Panc1 (cell line): ENCODE measurements around the gene PIGR. TPM values are rescaled to one million over a fixed set of nuclear protein-coding genes. Genes with fewer than 3 reads are reported as not detected.

Source experiments
- ATAC-seq: fragments of 200-7000 bp; cut with Tn5 transposase; 2 replicates; pipeline ENCODE4 v1.9.1; 2020; ENCODE audit warnings: mild to moderate bottlenecking, moderate library complexity
- BruUV-seq: library from RNA; stranded (reverse); fragments of 400-500 nt; replicated peaks from 2 replicates; lab custom pipeline; 2021; lab: Mats Ljungman, UMichigan
- CTCF ChIA-PET: fragments of 300-600 bp; sonication (Branson Sonifier 250); formaldehyde crosslinking; loops from one replicate; lab custom pipeline; 2022; ENCODE audit warnings: antibody characterized with exemption; lab: Charles Lee
- POLR2A ChIA-PET: fragments of 300-600 bp; sonication (Branson Sonifier 250); formaldehyde crosslinking; loops from one replicate; lab custom pipeline; 2022; ENCODE audit warnings: antibody characterized with exemption; lab: Charles Lee
- DNase-seq: peaks from one replicate; pipeline ENCODE4 v3.0.0-alpha.2; 2010; ENCODE audit warnings: low read depth, low spot score
- H3K27ac ChIP-seq: 2 replicates; pipeline ENCODE4 v1.5.1; 2011; ENCODE audit warnings: mild to moderate bottlenecking, low read length, inconsistent platforms
- H3K27me3 ChIP-seq: fragments of 200-500 bp; sonication (Bioruptor generic); 2 replicates; pipeline ENCODE4 v1.6.0; 2014; ENCODE audit warnings: low read length, inconsistent platforms; ENCODE audit not compliant: control insufficient read depth, insufficient read depth
- H3K36me3 ChIP-seq: fragments of 200-500 bp; sonication (Bioruptor generic); 2 replicates; pipeline ENCODE4 v1.5.1; 2014; ENCODE audit warnings: inconsistent platforms, mild to moderate bottlenecking, low read length, moderate library complexity; ENCODE audit not compliant: control insufficient read depth, insufficient read depth
- H3K4me1 ChIP-seq: 2 replicates; pipeline ENCODE4 v1.5.1; 2011; ENCODE audit warnings: inconsistent platforms, mild to moderate bottlenecking, low read length, moderate library complexity; ENCODE audit not compliant: control insufficient read depth, insufficient read depth
- H3K4me3 ChIP-seq, 2 experiments: 2 replicates each; pipeline ENCODE4 v1.5.1; 2011 to 2012; ENCODE audit warnings: low read depth in 2 of 2, low read length in 2 of 2, mild to moderate bottlenecking in 2 of 2, inconsistent platforms in 1 of 2, moderate library complexity in 1 of 2
- H3K9me3 ChIP-seq: fragments of 200-500 bp; sonication (Bioruptor generic); 2 replicates; pipeline ENCODE4 v1.5.1; 2014; ENCODE audit warnings: low read depth, mild to moderate bottlenecking, inconsistent platforms, low read length, moderate library complexity; ENCODE audit not compliant: control insufficient read depth, insufficient read depth
- CTCF ChIP-seq: fragments of 450-650 bp; IDR thresholded peaks from 2 replicates; pipeline ENCODE4 v1.5.1; 2017; ENCODE audit warnings: mild to moderate bottlenecking
- POLR2AphosphoS5 ChIP-seq: IDR thresholded peaks from 2 replicates; pipeline ENCODE4 v1.6.1; 2012; ENCODE audit warnings: mild to moderate bottlenecking, low read depth, low read length, moderate library complexity
- REST ChIP-seq, 2 experiments: IDR thresholded peaks; 2 replicates each; pipeline ENCODE4 v1.6.1; 2011 to 2012; ENCODE audit warnings: low read depth in 2 of 2, control low read depth in 1 of 2, low read length in 1 of 2, mild to moderate bottlenecking in 1 of 2, moderate library complexity in 1 of 2; ENCODE audit not compliant: insufficient read depth in 1 of 2
- SIN3A ChIP-seq: IDR thresholded peaks from 2 replicates; pipeline ENCODE4 v1.6.1; 2012; ENCODE audit warnings: low read depth, mild to moderate bottlenecking, low read length, moderate library complexity, borderline replicate concordance; ENCODE audit not compliant: insufficient read depth
- TCF7L2 ChIP-seq: IDR thresholded peaks from 2 replicates; pipeline ENCODE4 v1.6.1; 2011; ENCODE audit warnings: mild to moderate bottlenecking, low read depth, low read length, inconsistent platforms
- in situ Hi-C: cut with HindIII; loops from 2 replicates; pipeline ENCODE4 v1.10.0; 2016; ENCODE audit warnings: low sequenced_read_pairs, low pct_unique_long_range_greater_than_20kb
- intact Hi-C: fragments of 100-400 bp; cut with micrococcal nuclease; formaldehyde crosslinking; loops from one replicate; pipeline ENCODE4 v1.10.0; 2022; ENCODE audit not compliant: unreplicated experiment
- total RNA-seq: library from RNA; stranded (reverse); gene quantifications from one replicate; pipeline ENCODE4 v1.2.1, GENCODE V29; 2021; ENCODE audit not compliant: unreplicated experiment

Gene PIGR
- total RNA-seq, 1 experiment from 2014 or later, result 1.4 TPM

- no peak overlapping the region for H3K4me3 ChIP-seq
- in situ Hi-C loops, result no loop called here
- H3K4me1 ChIP-seq, result no peaks in the 10 kb centered on the region
- intact Hi-C loops, result no loop called here
- no peak for DNase-seq
- BruUV-seq, result no TSS peak
- H3K27ac ChIP-seq, result no peak overlapping the region
- POLR2A ChIA-PET, result no interaction called here
- no peak for TF ChIP-seq SIN3A
- TF ChIP-seq REST (IDR thresholded peaks at IDR 0.05; ENCODE audit: insufficient read depth in 1 of 2, low read depth in 2 of 2, low read length in 1 of 2), result no peak
- TF ChIP-seq CTCF, result no peak
- no peak for TF ChIP-seq POLR2AphosphoS5
- TF ChIP-seq TCF7L2, result no peak
- H3K9me3 ChIP-seq, result no peaks in the 10 kb centered on the region
- no peaks in the 10 kb centered on the region for H3K36me3 ChIP-seq
- H3K27me3 ChIP-seq, result peaks cover 17% of the 10 kb centered on the region
- ATAC-seq, result no peak
- CTCF ChIA-PET, result no interaction called here
These were observed 59.4 kb downstream of the PIGR start for GRCh38 chr1:206886831-206887230.

GRCh38 chr1:206885341-206886060, 60.8 kb downstream of the PIGR start:
- intact Hi-C loops, result no loop called here
- ChIA-PET CTCF (no interaction called here), POLR2A (no interaction called here)
- no peaks in the 10 kb centered on the region for H3K36me3 ChIP-seq
- H3K27ac ChIP-seq, result no peak overlapping the region
- H3K9me3 ChIP-seq, result no peaks in the 10 kb centered on the region
- H3K4me1 ChIP-seq, result no peaks in the 10 kb centered on the region
- TF ChIP-seq POLR2AphosphoS5 (no peak), TCF7L2 (no peak), CTCF (no peak), SIN3A (no peak), REST (IDR thresholded peaks at IDR 0.05; ENCODE audit: insufficient read depth in 1 of 2, low read depth in 2 of 2, low read length in 1 of 2) (no peak)
- ATAC-seq (no peak), DNase-seq (no peak)
- in situ Hi-C loops, result no loop called here
- H3K27me3 ChIP-seq, result peaks cover 9% of the 10 kb centered on the region; the same call in 1 of the 2 replicates
- no peak overlapping the region for H3K4me3 ChIP-seq
- no TSS peak for BruUV-seq
